Neural crest cell (in vitro differentiated cells): ENCODE results near the gene ANKRD23. TPM values are rescaled to one million over a fixed set of nuclear protein-coding genes. Genes with fewer than 3 reads are reported as not detected.

ENCODE experiments used
- DNase-seq: peaks from one replicate; pipeline ENCODE4 v3.0.0; 2021; ENCODE audit warnings: low read depth, mixed read lengths, low spot score
- H3K27ac Mint-ChIP-seq: one replicate; pipeline ENCODE4 v1.8.0; 2021; ENCODE audit warnings: mild to moderate bottlenecking, mixed read lengths; ENCODE audit not compliant: unreplicated experiment
- H3K27me3 Mint-ChIP-seq: 2 replicates; pipeline ENCODE4 v1.8.0; 2021; ENCODE audit warnings: low read depth, mild to moderate bottlenecking, mixed read lengths
- H3K36me3 Mint-ChIP-seq: 2 replicates; pipeline ENCODE4 v1.8.0; 2021; ENCODE audit warnings: low read depth, mild to moderate bottlenecking, mixed read lengths
- H3K4me1 Mint-ChIP-seq: 2 replicates; pipeline ENCODE4 v1.8.0; 2021; ENCODE audit warnings: mixed read lengths
- H3K4me3 Mint-ChIP-seq: one replicate; pipeline ENCODE4 v1.8.0; 2021; ENCODE audit warnings: mild to moderate bottlenecking, mixed read lengths
- H3K9me3 Mint-ChIP-seq: 2 replicates; pipeline ENCODE4 v1.8.0; 2021; ENCODE audit warnings: mixed read lengths
- total RNA-seq: library from RNA; stranded (reverse); gene quantifications from 2 replicates; pipeline ENCODE4 v1.2.1, GENCODE V29; 2021
- TF ChIP-seq, protein P1 (sequence below): fragments of 200-600 bp; sonication (generic); conservative IDR thresholded peaks from 2 replicates; pipeline ENCODE4 v1.5.0; 2021; ENCODE audit warnings: antibody characterized with exemption, mild to moderate bottlenecking

ANKRD23 gene
- total RNA-seq, 1 donor from 2014 or later, result 11.4 TPM

- DNase-seq, result no peak
- TF ChIP-seq, protein P1, sequence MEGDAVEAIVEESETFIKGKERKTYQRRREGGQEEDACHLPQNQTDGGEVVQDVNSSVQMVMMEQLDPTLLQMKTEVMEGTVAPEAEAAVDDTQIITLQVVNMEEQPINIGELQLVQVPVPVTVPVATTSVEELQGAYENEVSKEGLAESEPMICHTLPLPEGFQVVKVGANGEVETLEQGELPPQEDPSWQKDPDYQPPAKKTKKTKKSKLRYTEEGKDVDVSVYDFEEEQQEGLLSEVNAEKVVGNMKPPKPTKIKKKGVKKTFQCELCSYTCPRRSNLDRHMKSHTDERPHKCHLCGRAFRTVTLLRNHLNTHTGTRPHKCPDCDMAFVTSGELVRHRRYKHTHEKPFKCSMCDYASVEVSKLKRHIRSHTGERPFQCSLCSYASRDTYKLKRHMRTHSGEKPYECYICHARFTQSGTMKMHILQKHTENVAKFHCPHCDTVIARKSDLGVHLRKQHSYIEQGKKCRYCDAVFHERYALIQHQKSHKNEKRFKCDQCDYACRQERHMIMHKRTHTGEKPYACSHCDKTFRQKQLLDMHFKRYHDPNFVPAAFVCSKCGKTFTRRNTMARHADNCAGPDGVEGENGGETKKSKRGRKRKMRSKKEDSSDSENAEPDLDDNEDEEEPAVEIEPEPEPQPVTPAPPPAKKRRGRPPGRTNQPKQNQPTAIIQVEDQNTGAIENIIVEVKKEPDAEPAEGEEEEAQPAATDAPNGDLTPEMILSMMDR, result no peak
- Mint-ChIP-seq H3K4me1 (peaks cover 47% of the 10 kb centered on the region), H3K36me3 (no peaks in the 10 kb centered on the region), H3K27ac (peak overlapping the region; percentile 41), H3K9me3 (no peaks in the 10 kb centered on the region), H3K27me3 (no peaks in the 10 kb centered on the region), H3K4me3 (no peak overlapping the region)
These were observed 44.5 kb upstream of the ANKRD23 start for GRCh38 chr2:96888072-96889011.

GRCh38 chr2:96887493-96888012 lies 43.7 kb upstream of the ANKRD23 start:
- H3K4me3 Mint-ChIP-seq, result no peak overlapping the region
- peaks cover 46% of the 10 kb centered on the region for H3K4me1 Mint-ChIP-seq
- H3K27ac Mint-ChIP-seq, result peak overlapping the region; percentile 79
- H3K36me3 Mint-ChIP-seq, result no peaks in the 10 kb centered on the region
- no peaks in the 10 kb centered on the region for H3K9me3 Mint-ChIP-seq
- no peaks in the 10 kb centered on the region for H3K27me3 Mint-ChIP-seq
- TF ChIP-seq, protein P1, result no peak
- no peak for DNase-seq

- DNase-seq, result no peak
- H3K27ac Mint-ChIP-seq, result peak overlapping the region; percentile 52
- H3K36me3 Mint-ChIP-seq, result no peaks in the 10 kb centered on the region
- no peaks in the 10 kb centered on the region for H3K27me3 Mint-ChIP-seq
- no peak overlapping the region for H3K4me3 Mint-ChIP-seq
- H3K4me1 Mint-ChIP-seq, result peaks cover 48% of the 10 kb centered on the region
- TF ChIP-seq, protein P1, result no peak
- no peaks in the 10 kb centered on the region for H3K9me3 Mint-ChIP-seq
These were observed 41.9 kb upstream of the ANKRD23 start for GRCh38 chr2:96885432-96886347.

- TF ChIP-seq, protein P1, result no peak
- Mint-ChIP-seq H3K36me3 (no peaks in the 10 kb centered on the region), H3K4me1 (peaks cover 48% of the 10 kb centered on the region), H3K27ac (peak overlapping the region; percentile 35), H3K4me3 (no peak overlapping the region), H3K9me3 (no peaks in the 10 kb centered on the region), H3K27me3 (no peaks in the 10 kb centered on the region)
- no peak for DNase-seq
These were observed 40.7 kb upstream of the ANKRD23 start for GRCh38 chr2:96884299-96885094.

- no peak overlapping the region for H3K4me3 Mint-ChIP-seq
- TF ChIP-seq, protein P1, result no peak
These were observed 39.5 kb upstream of the ANKRD23 start for GRCh38 chr2:96883306-96883705.

More at GRCh38 chr2:96883306-96883705, 39.5 kb upstream of the ANKRD23 start:
- H3K27me3 Mint-ChIP-seq, result no peaks in the 10 kb centered on the region
- DNase-seq, result no peak
- no peaks in the 10 kb centered on the region for H3K36me3 Mint-ChIP-seq
- H3K27ac Mint-ChIP-seq, result no peak overlapping the region
- H3K9me3 Mint-ChIP-seq, result no peaks in the 10 kb centered on the region
- H3K4me1 Mint-ChIP-seq, result peaks cover 49% of the 10 kb centered on the region
